ENCODE data around the gene SLC7A4.

SLC7A4 gene

GRCh38 chr22:21026783-21027692 is 5.3 kb downstream of the SLC7A4 start:
- TF ChIP-seq POLR2AphosphoS5 (IDR thresholded peaks at IDR 0.05; ENCODE audit: borderline replicate concordance, low read depth, low read length) (no peak), FOXP2 (optimal IDR thresholded peaks at IDR 0.05; ENCODE audit: control extremely low read depth, extremely low read length, insufficient read depth) (no peak), EZH2 (IDR thresholded peaks at IDR 0.05) (no peak)
- Histone ChIP-seq H3K4me3 (no peak overlapping the region), H3K27ac (no peak overlapping the region), H3K36me3 (ENCODE audit: insufficient read depth, low read length) (no peaks in the 10 kb centered on the region), H3K9ac (ENCODE audit: insufficient read length) (no peak overlapping the region), H3K9me3 (ENCODE audit: low read depth, low read length) (no peaks in the 10 kb centered on the region)
- no peak for DNase-seq (ENCODE audit: low read depth, low spot score)

DNA sequence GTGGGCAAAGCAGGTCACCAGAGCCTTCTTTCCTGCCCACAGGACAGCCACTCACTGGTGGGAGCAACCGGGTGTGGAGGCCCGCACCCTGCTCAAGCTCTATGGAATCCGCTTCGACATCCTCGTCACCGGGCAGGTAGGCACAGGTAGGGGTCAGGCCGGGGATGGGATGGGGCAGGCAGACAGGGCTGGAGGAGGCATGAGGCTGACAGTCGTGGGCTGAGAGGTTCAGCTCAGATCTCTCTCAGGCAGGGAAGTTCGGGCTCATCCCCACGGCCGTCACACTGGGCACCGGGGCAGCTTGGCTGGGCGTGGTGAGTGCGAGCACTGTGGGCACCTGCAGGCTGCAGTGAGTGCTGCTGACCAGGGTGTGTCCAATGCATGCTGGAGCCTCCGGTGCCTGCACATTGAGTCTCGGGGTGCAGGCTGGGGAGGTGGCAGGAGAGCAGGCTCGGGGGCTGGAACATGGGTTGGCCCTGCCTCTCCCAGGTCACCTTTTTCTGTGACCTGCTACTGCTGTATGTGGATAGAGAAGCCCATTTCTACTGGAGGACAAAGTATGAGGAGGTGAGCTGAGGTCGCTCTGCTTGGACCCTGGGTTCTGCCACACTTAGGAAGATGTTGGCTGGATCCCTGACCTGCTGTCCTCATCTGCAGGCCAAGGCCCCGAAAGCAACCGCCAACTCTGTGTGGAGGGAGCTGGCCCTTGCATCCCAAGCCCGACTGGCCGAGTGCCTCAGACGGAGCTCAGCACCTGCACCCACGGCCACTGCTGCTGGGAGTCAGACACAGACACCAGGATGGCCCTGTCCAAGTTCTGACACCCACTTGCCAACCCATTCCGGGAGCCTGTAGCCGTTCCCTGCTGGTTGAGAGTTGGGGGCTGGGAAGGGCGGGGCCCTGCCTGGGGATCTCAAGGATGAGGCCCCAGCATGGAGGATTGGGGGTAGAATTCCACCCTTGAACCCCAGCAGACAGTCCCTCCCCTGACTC is 6.3 kb downstream of the SLC7A4 start:
- Histone ChIP-seq H3K4me3 (no peak overlapping the region), H3K36me3 (ENCODE audit: insufficient read depth, low read length) (no peaks in the 10 kb centered on the region), H3K9ac (ENCODE audit: insufficient read length) (no peak overlapping the region), H3K27ac (no peak overlapping the region), H3K9me3 (ENCODE audit: low read depth, low read length) (no peaks in the 10 kb centered on the region)
- TF ChIP-seq POLR2AphosphoS5 (IDR thresholded peaks at IDR 0.05; ENCODE audit: borderline replicate concordance, low read depth, low read length): no peak
- TF ChIP-seq FOXP2 (optimal IDR thresholded peaks at IDR 0.05; ENCODE audit: control extremely low read depth, extremely low read length, insufficient read depth): no peak
- no peak for TF ChIP-seq EZH2 (IDR thresholded peaks at IDR 0.05)
- no peak for DNase-seq (ENCODE audit: low read depth, low spot score)

- Histone ChIP-seq H3K9me3 (ENCODE audit: low read depth, low read length) (no peaks in the 10 kb centered on the region), H3K9ac (ENCODE audit: insufficient read length) (no peak overlapping the region), H3K27ac (no peak overlapping the region), H3K4me3 (no peak overlapping the region), H3K36me3 (ENCODE audit: insufficient read depth, low read length) (no peaks in the 10 kb centered on the region)
- no peak for TF ChIP-seq FOXP2 (optimal IDR thresholded peaks at IDR 0.05; ENCODE audit: control extremely low read depth, extremely low read length, insufficient read depth)
- TF ChIP-seq POLR2AphosphoS5 (IDR thresholded peaks at IDR 0.05; ENCODE audit: borderline replicate concordance, low read depth, low read length): no peak
- TF ChIP-seq EZH2 (IDR thresholded peaks at IDR 0.05): no peak
- DNase-seq (ENCODE audit: low read depth, low spot score): no peak
These were observed 7.1 kb downstream of the SLC7A4 start for GRCh38 chr22:21025266-21025665.

DNA sequence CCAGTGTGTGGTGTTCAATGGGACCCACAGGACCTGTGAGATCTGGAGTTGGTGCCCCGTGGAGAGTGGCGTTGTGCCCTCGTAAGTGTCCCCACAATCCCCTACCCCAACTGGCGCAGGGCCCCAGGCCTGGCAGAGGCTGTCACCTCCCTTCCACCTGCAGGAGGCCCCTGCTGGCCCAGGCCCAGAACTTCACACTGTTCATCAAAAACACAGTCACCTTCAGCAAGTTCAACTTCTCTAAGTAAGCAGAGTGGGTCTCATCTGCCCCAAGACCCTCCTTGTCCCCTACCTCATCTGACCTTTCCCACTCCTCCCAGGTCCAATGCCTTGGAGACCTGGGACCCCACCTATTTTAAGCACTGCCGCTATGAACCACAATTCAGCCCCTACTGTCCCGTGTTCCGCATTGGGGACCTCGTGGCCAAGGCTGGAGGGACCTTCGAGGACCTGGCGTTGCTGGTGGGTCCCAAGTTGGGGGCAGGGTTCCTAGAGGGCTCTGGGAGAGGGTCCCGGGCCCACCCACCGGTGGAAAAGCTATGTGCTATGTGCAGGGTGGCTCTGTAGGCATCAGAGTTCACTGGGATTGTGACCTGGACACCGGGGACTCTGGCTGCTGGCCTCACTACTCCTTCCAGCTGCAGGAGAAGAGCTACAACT is 9.3 kb downstream of the SLC7A4 start:
- H3K9me3 ChIP-seq (ENCODE audit: low read depth, low read length): no peaks in the 10 kb centered on the region
- no peak overlapping the region for H3K9ac ChIP-seq (ENCODE audit: insufficient read length)
- TF ChIP-seq EZH2 (IDR thresholded peaks at IDR 0.05) (no peak), FOXP2 (optimal IDR thresholded peaks at IDR 0.05; ENCODE audit: control extremely low read depth, extremely low read length, insufficient read depth) (no peak), POLR2AphosphoS5 (IDR thresholded peaks at IDR 0.05; ENCODE audit: borderline replicate concordance, low read depth, low read length) (no peak)
- no peak overlapping the region for H3K27ac ChIP-seq
- no peaks in the 10 kb centered on the region for H3K36me3 ChIP-seq (ENCODE audit: insufficient read depth, low read length)
- no peak for DNase-seq (ENCODE audit: low read depth, low spot score)
- H3K4me3 ChIP-seq: no peak overlapping the region

DNA sequence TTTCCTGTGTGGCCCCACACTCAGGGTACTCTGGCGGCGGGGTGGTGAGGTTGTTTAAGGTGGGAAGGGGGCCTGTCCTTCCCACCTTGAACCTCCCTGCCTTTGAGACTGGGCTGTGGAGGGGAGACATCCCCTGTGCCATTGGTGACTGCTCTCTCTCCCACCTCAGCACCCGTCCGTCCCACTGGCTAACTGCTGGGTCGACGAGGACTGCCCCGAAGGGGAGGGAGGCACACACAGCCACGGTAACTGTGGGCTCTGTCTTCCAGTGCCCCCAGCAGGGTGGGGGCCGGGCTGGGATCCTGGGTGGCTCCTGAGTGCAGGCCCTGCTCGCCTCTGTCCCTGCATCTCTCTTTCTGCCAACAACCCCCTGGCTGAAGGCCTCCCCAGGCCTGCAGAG is 9.9 kb downstream of the SLC7A4 start:
- H3K4me3 ChIP-seq: no peak overlapping the region
- no peaks in the 10 kb centered on the region for H3K9me3 ChIP-seq (ENCODE audit: low read depth, low read length)
- no peak for TF ChIP-seq EZH2 (IDR thresholded peaks at IDR 0.05)
- no peak for TF ChIP-seq POLR2AphosphoS5 (IDR thresholded peaks at IDR 0.05; ENCODE audit: borderline replicate concordance, low read depth, low read length)
- no peak for TF ChIP-seq FOXP2 (optimal IDR thresholded peaks at IDR 0.05; ENCODE audit: control extremely low read depth, extremely low read length, insufficient read depth)
- no peak overlapping the region for H3K27ac ChIP-seq
- H3K9ac ChIP-seq (ENCODE audit: insufficient read length): no peak overlapping the region
- no peak for DNase-seq (ENCODE audit: low read depth, low spot score)
- no peaks in the 10 kb centered on the region for H3K36me3 ChIP-seq (ENCODE audit: insufficient read depth, low read length)

DNA sequence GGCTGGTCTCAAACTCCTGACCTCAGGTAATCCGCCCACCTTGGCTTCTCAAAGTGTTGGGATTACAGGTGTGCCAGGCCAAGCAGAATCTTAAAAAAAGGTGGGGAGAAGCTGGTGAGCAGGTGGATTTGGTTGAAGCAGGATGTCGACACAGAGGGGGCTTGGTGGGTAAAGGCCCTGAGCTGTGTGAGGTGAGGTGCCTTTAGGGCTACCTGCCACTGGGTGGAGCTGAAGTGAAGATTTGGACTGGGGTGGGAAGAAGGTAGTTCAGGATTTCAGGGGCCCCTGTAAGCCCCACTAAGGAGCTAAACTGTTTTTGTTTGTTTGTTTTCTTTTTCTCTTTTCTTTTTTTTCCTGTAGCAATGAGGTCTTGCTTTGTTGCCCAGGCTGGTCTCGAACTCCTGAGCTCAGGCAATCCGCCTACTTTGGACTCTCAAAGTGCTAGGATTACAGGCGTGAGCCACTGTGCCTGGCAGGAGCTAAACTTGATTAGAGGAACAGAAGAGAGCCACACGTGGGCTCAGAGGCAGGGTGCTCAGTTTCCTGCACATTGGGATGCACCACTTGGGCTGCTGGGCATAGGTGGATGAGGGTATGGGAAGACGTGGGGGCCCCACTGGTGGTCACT is 11.4 kb downstream of the SLC7A4 start:
- no peak overlapping the region for H3K4me3 ChIP-seq
- no peaks in the 10 kb centered on the region for H3K9me3 ChIP-seq (ENCODE audit: low read depth, low read length)
- TF ChIP-seq EZH2 (IDR thresholded peaks at IDR 0.05) (no peak), POLR2AphosphoS5 (IDR thresholded peaks at IDR 0.05; ENCODE audit: borderline replicate concordance, low read depth, low read length) (no peak), FOXP2 (optimal IDR thresholded peaks at IDR 0.05; ENCODE audit: control extremely low read depth, extremely low read length, insufficient read depth) (no peak)
- no peak for DNase-seq (ENCODE audit: low read depth, low spot score)
- H3K27ac ChIP-seq: no peak overlapping the region
- no peak overlapping the region for H3K9ac ChIP-seq (ENCODE audit: insufficient read length)
- H3K36me3 ChIP-seq (ENCODE audit: insufficient read depth, low read length): no peaks in the 10 kb centered on the region

- Histone ChIP-seq H3K9ac (ENCODE audit: insufficient read length) (no peak overlapping the region), H3K36me3 (ENCODE audit: insufficient read depth, low read length) (no peaks in the 10 kb centered on the region), H3K4me3 (no peak overlapping the region), H3K27ac (no peak overlapping the region), H3K9me3 (ENCODE audit: low read depth, low read length) (no peaks in the 10 kb centered on the region)
- DNase-seq (ENCODE audit: low read depth, low spot score): no peak
- TF ChIP-seq FOXP2 (optimal IDR thresholded peaks at IDR 0.05; ENCODE audit: control extremely low read depth, extremely low read length, insufficient read depth) (no peak), EZH2 (IDR thresholded peaks at IDR 0.05) (no peak), POLR2AphosphoS5 (IDR thresholded peaks at IDR 0.05; ENCODE audit: borderline replicate concordance, low read depth, low read length) (no peak)
These were observed 14.0 kb downstream of the SLC7A4 start for GRCh38 chr22:21018314-21018713.

Data from SK-N-MC (cell line).